Measurements from ENCODE around the gene TMEM126A.

Gene TMEM126A

GRCh38 chr11:85627998-85628770 is 19.6 kb upstream of the TMEM126A start, which contains the start of gene TMEM126B (continued):
- TF ChIP-seq ZSCAN18 (tag by site-specific recombination; IDR thresholded peaks at IDR 0.05): no peak
- TF ChIP-seq, protein P1, sequence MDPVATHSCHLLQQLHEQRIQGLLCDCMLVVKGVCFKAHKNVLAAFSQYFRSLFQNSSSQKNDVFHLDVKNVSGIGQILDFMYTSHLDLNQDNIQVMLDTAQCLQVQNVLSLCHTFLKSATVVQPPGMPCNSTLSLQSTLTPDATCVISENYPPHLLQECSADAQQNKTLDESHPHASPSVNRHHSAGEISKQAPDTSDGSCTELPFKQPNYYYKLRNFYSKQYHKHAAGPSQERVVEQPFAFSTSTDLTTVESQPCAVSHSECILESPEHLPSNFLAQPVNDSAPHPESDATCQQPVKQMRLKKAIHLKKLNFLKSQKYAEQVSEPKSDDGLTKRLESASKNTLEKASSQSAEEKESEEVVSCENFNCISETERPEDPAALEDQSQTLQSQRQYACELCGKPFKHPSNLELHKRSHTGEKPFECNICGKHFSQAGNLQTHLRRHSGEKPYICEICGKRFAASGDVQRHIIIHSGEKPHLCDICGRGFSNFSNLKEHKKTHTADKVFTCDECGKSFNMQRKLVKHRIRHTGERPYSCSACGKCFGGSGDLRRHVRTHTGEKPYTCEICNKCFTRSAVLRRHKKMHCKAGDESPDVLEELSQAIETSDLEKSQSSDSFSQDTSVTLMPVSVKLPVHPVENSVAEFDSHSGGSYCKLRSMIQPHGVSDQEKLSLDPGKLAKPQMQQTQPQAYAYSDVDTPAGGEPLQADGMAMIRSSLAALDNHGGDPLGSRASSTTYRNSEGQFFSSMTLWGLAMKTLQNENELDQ (tag by site-specific recombination; IDR thresholded peaks at IDR 0.05; ENCODE audit: low read depth): no peak
- TF ChIP-seq ZNF169 (tag by site-specific recombination; IDR thresholded peaks at IDR 0.05): no peak
- TF ChIP-seq GLI4 (tag by site-specific recombination; IDR thresholded peaks at IDR 0.05): 0 out of 2 replicates have a peak, but pooled peaks have one; percentile 13
- no peak for TF ChIP-seq ZNF623 (tag by site-specific recombination; IDR thresholded peaks at IDR 0.05)
- no peak for TF ChIP-seq ZNF585B (tag by site-specific recombination; IDR thresholded peaks at IDR 0.05)
- no peak for TF ChIP-seq REST (tag by site-specific recombination; IDR thresholded peaks at IDR 0.05)
- TF ChIP-seq ZNF513 (tag by site-specific recombination; IDR thresholded peaks at IDR 0.05): no peak
- TF ChIP-seq, protein P2, sequence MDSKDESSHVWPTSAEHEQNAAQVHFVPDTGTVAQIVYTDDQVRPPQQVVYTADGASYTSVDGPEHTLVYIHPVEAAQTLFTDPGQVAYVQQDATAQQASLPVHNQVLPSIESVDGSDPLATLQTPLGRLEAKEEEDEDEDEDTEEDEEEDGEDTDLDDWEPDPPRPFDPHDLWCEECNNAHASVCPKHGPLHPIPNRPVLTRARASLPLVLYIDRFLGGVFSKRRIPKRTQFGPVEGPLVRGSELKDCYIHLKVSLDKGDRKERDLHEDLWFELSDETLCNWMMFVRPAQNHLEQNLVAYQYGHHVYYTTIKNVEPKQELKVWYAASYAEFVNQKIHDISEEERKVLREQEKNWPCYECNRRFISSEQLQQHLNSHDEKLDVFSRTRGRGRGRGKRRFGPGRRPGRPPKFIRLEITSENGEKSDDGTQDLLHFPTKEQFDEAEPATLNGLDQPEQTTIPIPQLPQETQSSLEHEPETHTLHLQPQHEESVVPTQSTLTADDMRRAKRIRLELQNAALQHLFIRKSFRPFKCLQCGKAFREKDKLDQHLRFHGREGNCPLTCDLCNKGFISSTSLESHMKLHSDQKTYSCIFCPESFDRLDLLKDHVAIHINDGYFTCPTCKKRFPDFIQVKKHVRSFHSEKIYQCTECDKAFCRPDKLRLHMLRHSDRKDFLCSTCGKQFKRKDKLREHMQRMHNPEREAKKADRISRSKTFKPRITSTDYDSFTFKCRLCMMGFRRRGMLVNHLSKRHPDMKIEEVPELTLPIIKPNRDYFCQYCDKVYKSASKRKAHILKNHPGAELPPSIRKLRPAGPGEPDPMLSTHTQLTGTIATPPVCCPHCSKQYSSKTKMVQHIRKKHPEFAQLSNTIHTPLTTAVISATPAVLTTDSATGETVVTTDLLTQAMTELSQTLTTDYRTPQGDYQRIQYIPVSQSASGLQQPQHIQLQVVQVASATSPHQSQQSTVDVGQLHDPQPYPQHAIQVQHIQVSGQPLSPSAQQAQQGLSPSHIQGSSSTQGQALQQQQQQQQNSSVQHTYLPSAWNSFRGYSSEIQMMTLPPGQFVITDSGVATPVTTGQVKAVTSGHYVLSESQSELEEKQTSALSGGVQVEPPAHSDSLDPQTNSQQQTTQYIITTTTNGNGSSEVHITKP (tag by site-specific recombination; IDR thresholded peaks at IDR 0.05): peak; percentile 36
- TF ChIP-seq IKZF3 (tag by site-specific recombination; IDR thresholded peaks at IDR 0.05): peak; percentile 54; the same call in 1 of the 2 replicates
- TF ChIP-seq ZXDB (tag by site-specific recombination; IDR thresholded peaks at IDR 0.05): peak; percentile 38; the same call in 1 of the 2 replicates
- TF ChIP-seq ZNF433 (tag by site-specific recombination; IDR thresholded peaks at IDR 0.05; ENCODE audit: low read depth): no peak
- peak; percentile 75; the same call in 1 of the 2 replicates for TF ChIP-seq ZBTB20 (tag by site-specific recombination; IDR thresholded peaks at IDR 0.05)
- no peak for TF ChIP-seq TRIM28 (IDR thresholded peaks at IDR 0.05; ENCODE audit: borderline replicate concordance, low read length)
- no peak for TF ChIP-seq ZNF580 (tag by site-specific recombination; IDR thresholded peaks at IDR 0.05)
- no peak for TF ChIP-seq ZNF23 (tag by site-specific recombination; IDR thresholded peaks at IDR 0.05; ENCODE audit: borderline replicate concordance)
- TF ChIP-seq ZNF121 (tag by site-specific recombination; IDR thresholded peaks at IDR 0.05): no peak
